ENCODE measurements around the gene PPM1H.

PPM1H gene

DNA sequence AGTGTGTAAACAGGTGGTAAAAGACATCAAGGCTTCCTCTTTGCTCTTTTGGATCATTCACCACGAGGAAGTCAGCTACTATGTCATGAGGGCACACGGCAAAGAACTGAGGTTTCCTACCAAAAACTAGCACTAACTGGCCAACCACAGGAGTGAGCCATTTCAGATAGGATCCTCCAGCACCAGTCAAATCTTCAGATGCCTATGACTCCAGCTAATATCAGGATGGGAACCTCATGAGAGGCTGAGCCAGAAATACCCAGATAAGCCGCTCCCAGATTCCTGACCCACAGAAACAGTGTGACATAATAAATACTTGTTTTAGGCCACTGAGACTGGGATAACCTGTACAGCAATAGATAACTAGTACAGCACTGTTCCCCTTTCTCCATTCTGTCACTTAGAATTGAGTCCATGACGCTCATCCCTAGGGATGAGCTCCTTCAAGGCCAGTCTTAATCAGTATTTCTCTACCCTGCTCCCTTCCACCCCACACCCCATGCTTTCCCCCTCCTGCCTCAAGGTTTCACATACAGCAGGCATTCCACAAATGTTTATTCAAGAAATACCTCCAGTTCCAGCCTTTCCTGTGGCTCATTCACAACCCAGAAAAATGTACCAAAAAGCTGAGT lies 68.4 kb downstream of the PPM1H start:
- H3K27ac ChIP-seq: no peak overlapping the region
- no peak for DNase-seq (ENCODE audit: low read depth, low spot score)

DNA sequence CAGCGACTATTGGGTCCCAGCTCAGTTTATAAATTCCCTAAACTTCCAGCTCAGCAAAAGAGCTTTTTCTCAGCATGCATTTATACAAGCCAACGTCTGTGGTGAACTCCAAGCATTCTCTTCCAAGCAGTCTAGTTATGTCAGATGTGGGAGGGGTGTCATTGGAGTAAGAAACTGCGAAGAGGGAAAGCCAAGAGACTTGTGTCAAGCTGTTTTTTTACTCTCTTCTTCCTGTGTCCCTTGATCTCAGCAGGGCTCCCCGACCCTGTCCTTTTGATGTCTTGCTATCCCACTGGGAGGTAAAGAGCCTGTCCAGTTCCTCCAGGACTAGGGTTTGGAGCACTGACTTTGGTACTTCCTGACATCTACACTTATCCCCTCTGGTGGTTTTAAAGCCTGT lies 69.0 kb downstream of the PPM1H start:
- Histone ChIP-seq H3K4me3 (no peak overlapping the region), H3K9ac (ENCODE audit: insufficient read length) (no peak overlapping the region), H3K36me3 (ENCODE audit: insufficient read depth, low read length) (no peaks in the 10 kb centered on the region), H3K27ac (no peak overlapping the region), H3K9me3 (ENCODE audit: low read depth, low read length) (no peaks in the 10 kb centered on the region; the same call in 1 of the 2 replicates)
- DNase-seq (ENCODE audit: low read depth, low spot score): no peak
- no peak for TF ChIP-seq FOXP2 (optimal IDR thresholded peaks at IDR 0.05; ENCODE audit: control extremely low read depth, extremely low read length, insufficient read depth)
- no peak for TF ChIP-seq POLR2AphosphoS5 (IDR thresholded peaks at IDR 0.05; ENCODE audit: borderline replicate concordance, low read depth, low read length)
- TF ChIP-seq EZH2 (IDR thresholded peaks at IDR 0.05): no peak

More for the DNA sequence above, 68.4 kb downstream of the PPM1H start:
- Histone ChIP-seq H3K9me3 (ENCODE audit: low read depth, low read length) (no peaks in the 10 kb centered on the region; the same call in 1 of the 2 replicates), H3K36me3 (ENCODE audit: insufficient read depth, low read length) (no peaks in the 10 kb centered on the region), H3K9ac (ENCODE audit: insufficient read length) (no peak overlapping the region), H3K4me3 (no peak overlapping the region)
- no peak for TF ChIP-seq POLR2AphosphoS5 (IDR thresholded peaks at IDR 0.05; ENCODE audit: borderline replicate concordance, low read depth, low read length)
- TF ChIP-seq FOXP2 (optimal IDR thresholded peaks at IDR 0.05; ENCODE audit: control extremely low read depth, extremely low read length, insufficient read depth): no peak
- no peak for TF ChIP-seq EZH2 (IDR thresholded peaks at IDR 0.05)

DNA sequence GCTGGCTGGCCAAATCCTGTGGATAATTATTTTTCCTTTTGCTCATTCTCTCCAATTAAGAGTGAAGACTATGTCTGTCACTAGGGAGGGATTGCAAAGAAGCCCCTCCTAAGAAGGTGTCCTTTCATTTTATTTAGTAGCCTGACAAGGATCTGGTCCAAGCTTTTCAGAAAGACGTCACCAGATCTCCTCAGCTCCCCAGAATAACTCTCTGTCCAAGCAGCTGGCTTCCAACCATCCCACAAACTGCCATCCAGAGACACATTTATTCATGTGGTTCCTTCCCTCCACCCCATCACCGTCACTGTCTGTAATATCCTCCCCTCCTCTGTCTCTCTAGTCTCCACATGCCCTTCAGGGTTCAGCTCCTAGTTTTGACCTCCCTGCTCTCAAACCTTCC lies 69.9 kb downstream of the PPM1H start:
- H3K9me3 ChIP-seq (ENCODE audit: low read depth, low read length): no peaks in the 10 kb centered on the region
- H3K36me3 ChIP-seq (ENCODE audit: insufficient read depth, low read length): no peaks in the 10 kb centered on the region
- H3K9ac ChIP-seq (ENCODE audit: insufficient read length): no peak overlapping the region
- DNase-seq (ENCODE audit: low read depth, low spot score): no peak
- no peak overlapping the region for H3K27ac ChIP-seq
- H3K4me3 ChIP-seq: no peak overlapping the region
- TF ChIP-seq POLR2AphosphoS5 (IDR thresholded peaks at IDR 0.05; ENCODE audit: borderline replicate concordance, low read depth, low read length): no peak
- no peak for TF ChIP-seq FOXP2 (optimal IDR thresholded peaks at IDR 0.05; ENCODE audit: control extremely low read depth, extremely low read length, insufficient read depth)
- no peak for TF ChIP-seq EZH2 (IDR thresholded peaks at IDR 0.05)

DNA sequence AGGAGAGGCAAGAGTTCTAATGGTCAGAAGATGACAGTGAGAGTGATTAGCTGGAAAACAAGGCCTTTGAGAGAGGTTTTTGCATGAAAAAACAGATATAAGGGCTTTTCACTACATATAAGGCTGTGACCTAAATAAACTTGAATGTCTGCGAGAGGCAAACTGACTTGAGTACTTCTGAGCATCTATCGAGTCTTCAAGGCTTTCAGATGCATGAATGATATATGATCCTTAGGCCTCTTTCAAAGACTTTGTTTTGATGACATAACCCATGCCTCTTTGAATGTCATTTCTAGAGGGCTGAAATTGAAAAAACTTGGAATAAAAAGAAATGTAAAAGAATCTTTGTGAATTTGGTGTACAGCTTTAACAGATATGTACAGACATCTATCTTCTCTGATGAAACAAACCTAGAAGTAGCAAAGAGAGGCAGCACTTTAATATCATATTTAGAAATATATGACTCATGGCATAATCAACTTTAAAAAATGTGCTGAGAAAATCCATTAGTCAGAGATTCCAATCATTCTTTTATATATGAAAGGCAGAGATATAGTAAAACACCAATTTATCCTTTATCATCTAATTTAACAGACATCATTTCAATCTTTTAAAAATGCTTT lies 72.6 kb downstream of the PPM1H start:
- TF ChIP-seq EZH2 (IDR thresholded peaks at IDR 0.05): no peak
- no peaks in the 10 kb centered on the region for H3K36me3 ChIP-seq (ENCODE audit: insufficient read depth, low read length)
- no peak overlapping the region for H3K4me3 ChIP-seq
- H3K9ac ChIP-seq (ENCODE audit: insufficient read length): no peak overlapping the region
- H3K9me3 ChIP-seq (ENCODE audit: low read depth, low read length): no peaks in the 10 kb centered on the region
- H3K27ac ChIP-seq: no peak overlapping the region
- no peak for DNase-seq (ENCODE audit: low read depth, low spot score)

DNA sequence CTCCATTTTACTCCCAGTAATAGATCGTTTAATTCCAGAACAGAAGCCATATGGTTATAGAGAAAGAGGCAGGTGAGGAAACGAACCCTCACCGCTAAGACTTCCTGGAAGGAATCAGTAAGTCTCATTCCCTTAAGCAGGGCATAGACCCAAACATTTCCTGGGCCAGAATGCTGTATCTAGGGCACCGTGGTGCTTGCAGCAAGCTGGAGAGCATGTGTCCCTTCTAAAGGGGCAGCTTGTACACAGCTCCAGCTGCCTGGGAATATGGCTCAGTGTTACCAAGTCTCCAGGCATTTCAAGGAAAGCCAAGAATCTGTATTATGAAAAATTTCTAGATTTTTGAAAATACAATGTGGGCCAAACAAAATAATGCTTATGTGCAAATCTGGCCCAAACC lies 73.4 kb downstream of the PPM1H start:
- no peaks in the 10 kb centered on the region for H3K9me3 ChIP-seq (ENCODE audit: low read depth, low read length)
- H3K36me3 ChIP-seq (ENCODE audit: insufficient read depth, low read length): no peaks in the 10 kb centered on the region
- no peak overlapping the region for H3K27ac ChIP-seq
- TF ChIP-seq EZH2 (IDR thresholded peaks at IDR 0.05) (no peak), POLR2AphosphoS5 (IDR thresholded peaks at IDR 0.05; ENCODE audit: borderline replicate concordance, low read depth, low read length) (no peak), FOXP2 (optimal IDR thresholded peaks at IDR 0.05; ENCODE audit: control extremely low read depth, extremely low read length, insufficient read depth) (no peak)
- no peak for DNase-seq (ENCODE audit: low read depth, low spot score)
- no peak overlapping the region for H3K4me3 ChIP-seq
- H3K9ac ChIP-seq (ENCODE audit: insufficient read length): no peak overlapping the region

DNA sequence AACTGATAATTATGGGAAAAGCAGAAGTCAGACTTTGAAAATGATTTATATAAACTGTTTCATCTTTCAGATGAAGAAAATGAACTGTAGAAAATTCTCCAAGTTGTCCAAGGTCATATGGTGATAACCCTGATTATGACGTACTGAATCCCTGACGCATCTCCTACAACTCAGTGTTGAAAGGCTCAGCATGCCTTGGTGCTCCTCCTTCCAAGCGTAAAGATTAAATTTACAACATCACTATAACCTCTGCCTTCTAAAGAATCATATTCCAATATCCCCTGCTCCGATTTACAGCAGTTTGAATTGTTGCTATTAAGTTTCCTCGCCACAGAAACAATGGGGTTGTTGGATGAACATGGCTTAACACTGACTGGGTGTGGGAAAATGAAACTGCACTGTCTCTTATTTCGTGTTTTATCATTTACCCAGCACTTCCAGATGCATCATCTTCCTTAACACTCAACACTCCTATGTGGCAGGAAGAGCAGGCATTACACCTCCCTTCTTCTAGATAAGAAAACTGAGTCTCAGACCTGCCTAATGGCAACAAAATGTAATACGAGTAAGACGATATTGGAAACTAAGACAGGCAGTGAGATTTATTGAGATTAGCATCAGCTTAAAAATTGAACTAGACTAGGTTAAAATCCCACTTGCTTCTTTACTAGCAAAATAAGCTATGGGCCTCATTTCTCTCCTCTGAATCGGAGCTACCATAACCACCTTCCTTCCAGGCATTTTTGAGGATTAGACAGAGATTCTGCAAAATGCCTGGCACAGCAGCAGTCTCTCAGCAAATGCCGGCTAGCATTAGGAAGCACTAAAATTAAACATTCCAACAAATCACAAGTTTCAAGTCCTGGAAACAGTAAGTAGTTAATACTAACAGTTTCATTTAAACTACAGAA lies 74.2 kb downstream of the PPM1H start:
- DNase-seq (ENCODE audit: low read depth, low spot score): no peak
- Histone ChIP-seq H3K27ac (no peak overlapping the region), H3K9ac (ENCODE audit: insufficient read length) (no peak overlapping the region), H3K9me3 (ENCODE audit: low read depth, low read length) (no peaks in the 10 kb centered on the region), H3K36me3 (ENCODE audit: insufficient read depth, low read length) (no peaks in the 10 kb centered on the region), H3K4me3 (no peak overlapping the region)
- no peak for TF ChIP-seq EZH2 (IDR thresholded peaks at IDR 0.05)
- TF ChIP-seq FOXP2 (optimal IDR thresholded peaks at IDR 0.05; ENCODE audit: control extremely low read depth, extremely low read length, insufficient read depth): no peak
- no peak for TF ChIP-seq POLR2AphosphoS5 (IDR thresholded peaks at IDR 0.05; ENCODE audit: borderline replicate concordance, low read depth, low read length)

DNA sequence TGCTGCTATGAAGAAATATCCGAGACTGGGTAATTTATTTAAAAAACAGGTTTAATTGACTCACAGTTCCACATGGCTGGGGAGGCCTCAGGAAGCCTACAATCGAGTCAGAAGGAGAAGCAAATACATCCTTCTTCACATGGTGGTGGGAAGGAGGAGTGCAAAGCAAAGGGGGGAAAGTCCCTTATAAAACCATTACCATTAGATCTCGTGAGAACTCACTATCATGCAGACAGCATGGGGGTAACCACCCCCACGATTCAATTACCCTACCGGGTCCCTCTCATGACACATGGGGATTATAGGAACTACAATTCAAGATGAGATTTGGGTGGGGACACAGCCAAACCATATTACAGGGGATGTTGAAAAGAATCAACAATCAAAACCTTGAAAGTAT lies 74.9 kb downstream of the PPM1H start:
- H3K36me3 ChIP-seq (ENCODE audit: insufficient read depth, low read length): no peaks in the 10 kb centered on the region
- DNase-seq (ENCODE audit: low read depth, low spot score): no peak
- no peak overlapping the region for H3K27ac ChIP-seq
- H3K9me3 ChIP-seq (ENCODE audit: low read depth, low read length): no peaks in the 10 kb centered on the region
- no peak overlapping the region for H3K4me3 ChIP-seq
- no peak overlapping the region for H3K9ac ChIP-seq (ENCODE audit: insufficient read length)
- TF ChIP-seq EZH2 (IDR thresholded peaks at IDR 0.05): no peak
- no peak for TF ChIP-seq FOXP2 (optimal IDR thresholded peaks at IDR 0.05; ENCODE audit: control extremely low read depth, extremely low read length, insufficient read depth)
- no peak for TF ChIP-seq POLR2AphosphoS5 (IDR thresholded peaks at IDR 0.05; ENCODE audit: borderline replicate concordance, low read depth, low read length)

DNA sequence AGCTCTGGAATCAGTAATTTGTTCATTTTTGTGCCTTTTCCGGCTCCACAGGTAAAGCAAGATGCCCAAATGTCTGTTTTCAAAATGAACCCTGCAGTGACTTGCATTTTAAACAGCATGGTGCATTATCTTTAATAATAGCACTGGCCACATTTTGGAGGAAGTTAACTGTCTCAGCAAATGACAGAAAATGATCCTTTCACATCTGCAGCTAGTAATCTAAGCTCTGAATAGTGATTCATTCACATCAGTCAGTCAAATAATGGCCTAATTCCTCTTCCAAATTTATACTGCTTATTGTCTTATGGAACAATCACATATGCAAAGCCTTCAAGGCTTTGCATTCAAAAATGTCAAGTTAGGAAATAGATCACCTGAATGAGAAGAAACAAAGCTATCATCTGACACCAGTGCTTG lies 75.6 kb downstream of the PPM1H start:
- Histone ChIP-seq H3K4me3 (no peak overlapping the region), H3K9me3 (ENCODE audit: low read depth, low read length) (no peaks in the 10 kb centered on the region), H3K9ac (ENCODE audit: insufficient read length) (no peak overlapping the region), H3K36me3 (ENCODE audit: insufficient read depth, low read length) (no peaks in the 10 kb centered on the region), H3K27ac (no peak overlapping the region)
- no peak for TF ChIP-seq FOXP2 (optimal IDR thresholded peaks at IDR 0.05; ENCODE audit: control extremely low read depth, extremely low read length, insufficient read depth)
- TF ChIP-seq EZH2 (IDR thresholded peaks at IDR 0.05): no peak
- TF ChIP-seq POLR2AphosphoS5 (IDR thresholded peaks at IDR 0.05; ENCODE audit: borderline replicate concordance, low read depth, low read length): no peak
- DNase-seq (ENCODE audit: low read depth, low spot score): no peak

All from SK-N-MC (cell line).